GM19351 (cell line): ENCODE results near the gene LHFPL2.

ENCODE experiments used
- ATAC-seq: cut with Tn5 transposase; IDR thresholded peaks from one replicate; pipeline ENCODE4 v1.9.1; 2021; ENCODE audit warnings: mild to moderate bottlenecking, moderate library complexity; ENCODE audit not compliant: unreplicated experiment

Gene LHFPL2

DNA sequence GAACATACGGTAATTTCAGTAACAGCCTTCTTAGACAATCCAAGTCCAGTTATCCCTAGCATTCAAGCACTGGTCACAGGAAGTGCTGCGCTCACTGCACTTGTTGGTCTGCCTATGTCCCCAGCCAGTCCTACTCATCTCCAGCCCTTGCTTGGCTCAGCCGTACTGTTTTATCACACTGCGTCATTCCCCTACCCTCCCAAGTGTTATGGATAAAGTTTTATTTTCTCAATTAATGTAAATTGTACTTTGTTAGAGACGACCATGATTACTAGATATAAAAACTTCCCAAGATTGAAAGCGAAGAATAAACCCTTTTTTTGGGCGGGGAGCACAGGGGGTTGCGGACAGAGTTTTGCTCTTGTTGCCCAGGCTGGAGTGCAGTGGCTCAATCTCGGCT lies 49.6 kb downstream of the LHFPL2 start:
- no peak for ATAC-seq

DNA sequence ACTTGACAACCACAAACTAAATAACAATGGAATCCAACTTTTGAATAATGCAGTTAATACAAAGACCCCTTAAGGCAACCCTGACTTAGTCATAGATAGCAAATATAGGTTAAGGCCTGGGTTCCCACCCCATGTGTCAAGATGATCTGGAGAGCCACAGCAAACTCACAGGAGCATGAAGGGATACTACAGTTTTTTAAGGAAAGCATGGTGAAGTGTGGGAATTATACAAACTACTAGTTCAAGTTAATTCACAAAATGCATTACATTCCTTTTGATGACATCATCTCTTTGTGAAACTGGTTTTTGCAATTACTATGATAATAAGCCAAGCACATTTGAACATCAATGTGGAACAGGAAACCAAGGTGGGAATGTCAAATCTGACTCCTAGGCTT lies 50.6 kb downstream of the LHFPL2 start:
- ATAC-seq = no peak

DNA sequence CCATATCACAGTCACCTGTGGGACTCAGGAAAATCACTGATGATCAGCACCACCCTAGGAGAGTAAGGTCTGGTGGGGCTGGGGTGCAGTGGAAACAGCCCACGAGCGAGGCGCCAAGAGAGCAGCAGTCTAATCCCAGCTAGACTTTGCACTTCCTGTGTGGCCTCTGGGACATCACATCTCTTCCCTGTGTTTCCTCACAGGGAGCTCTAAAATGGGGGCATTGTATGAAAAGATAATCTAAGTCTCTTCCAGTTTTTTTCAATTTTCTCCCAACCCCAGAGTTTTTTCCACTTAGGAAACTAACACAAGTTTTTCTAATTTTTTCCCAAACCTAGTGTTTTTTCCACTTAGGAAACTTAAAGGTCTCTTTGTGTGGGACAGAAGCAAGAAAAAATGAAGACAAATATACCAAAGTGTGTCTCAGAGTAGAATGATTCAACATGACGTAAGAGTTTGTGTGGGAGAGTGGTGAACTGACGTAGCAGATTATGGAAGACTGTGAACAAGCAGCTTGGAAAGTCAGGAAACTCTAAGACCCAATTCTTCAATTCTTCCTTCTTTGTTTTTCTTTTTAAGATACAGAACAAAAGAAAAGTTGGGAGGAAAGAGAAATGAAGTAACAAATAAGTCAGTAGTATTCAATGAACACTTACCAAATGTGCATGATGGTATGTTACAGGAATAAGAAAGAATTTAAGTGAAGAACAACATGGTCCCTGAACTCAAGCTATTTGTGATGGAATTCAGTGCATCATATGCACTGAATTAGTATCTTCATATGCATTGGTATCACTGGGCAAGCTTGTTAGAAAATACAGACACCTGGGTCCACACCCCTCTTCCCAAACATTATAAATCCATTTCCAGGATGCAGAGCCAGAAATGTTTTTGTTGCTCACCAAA lies 51.3 kb downstream of the LHFPL2 start:
- ATAC-seq = no peak

- ATAC-seq = no peak
These were observed 53.1 kb downstream of the LHFPL2 start for GRCh38 chr5:78595458-78595921.

DNA sequence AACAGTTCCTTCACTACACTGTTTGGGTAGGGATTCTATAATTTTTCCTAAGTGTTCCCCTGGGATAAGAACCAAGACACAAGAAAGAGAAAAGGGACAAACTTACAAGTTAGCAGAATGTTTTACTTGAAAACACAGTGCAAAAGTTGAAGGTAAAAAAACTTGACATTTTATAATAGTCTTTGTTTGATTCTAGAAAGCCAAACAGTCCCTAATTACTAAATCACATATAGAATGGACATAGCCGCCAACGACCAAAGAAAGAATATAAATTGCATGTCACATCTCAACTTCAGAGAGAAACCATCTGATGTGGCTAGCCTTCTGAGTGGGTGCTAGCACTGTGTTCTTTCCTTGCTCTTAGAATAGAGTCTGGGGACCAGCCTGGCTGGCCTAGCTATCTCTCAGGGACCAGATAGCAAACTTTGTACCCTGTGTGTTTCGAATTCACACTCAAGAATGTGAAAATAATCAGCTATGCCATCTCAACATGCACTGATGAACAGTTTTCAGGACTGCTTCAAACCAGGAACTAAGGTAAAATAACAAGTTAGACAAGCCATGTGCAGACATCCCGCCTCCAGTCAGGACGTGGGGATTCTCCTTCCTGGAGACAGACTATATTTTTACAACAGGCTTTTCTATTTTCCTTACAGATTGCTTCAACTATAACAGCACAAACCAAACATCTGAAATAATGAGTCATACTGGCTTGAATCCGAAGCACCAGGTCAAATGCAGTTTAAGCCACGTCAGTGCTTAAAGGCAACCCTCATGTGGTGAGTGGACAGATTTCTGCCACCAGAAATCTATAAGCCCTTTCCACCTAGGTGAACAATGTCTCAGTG lies 53.7 kb downstream of the LHFPL2 start:
- ATAC-seq = no peak

DNA sequence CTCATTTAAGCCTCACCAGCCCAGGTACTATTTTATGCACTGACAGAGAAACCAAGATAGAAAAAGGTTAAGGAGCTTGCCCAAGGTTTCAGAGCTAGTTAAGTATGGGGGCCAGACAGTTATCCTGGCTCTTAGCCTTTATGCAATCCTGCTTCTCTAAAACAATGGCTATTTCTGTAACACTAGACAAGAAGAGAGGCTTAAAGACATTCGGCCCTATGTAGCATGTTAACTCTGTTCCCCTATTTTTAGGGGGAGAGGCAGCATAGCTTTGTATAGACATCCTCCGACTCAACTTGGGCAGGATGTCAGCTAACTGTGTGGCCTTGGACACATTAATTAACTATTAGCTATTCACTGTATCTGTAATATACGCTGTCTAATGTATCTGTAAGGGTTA lies 54.6 kb downstream of the LHFPL2 start:
- ATAC-seq = no peak

DNA sequence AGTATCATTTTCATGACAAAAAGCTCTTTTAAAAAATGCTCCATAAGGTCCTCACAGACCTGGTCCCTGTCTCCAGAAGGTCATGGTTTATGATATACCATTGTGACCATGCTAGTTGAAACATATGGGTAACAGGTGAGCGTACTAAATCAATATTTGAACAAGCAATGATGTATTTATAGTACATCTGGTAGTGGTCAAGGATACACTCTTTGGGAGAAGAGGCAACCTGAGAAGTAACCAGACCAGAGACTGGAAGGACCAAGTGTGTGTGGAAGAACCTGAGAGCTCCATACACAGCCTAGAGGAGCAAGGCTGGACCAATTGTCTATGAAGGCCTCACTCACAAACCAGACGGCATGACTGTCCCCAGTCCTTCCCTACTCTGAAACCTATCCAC lies 55.1 kb downstream of the LHFPL2 start:
- no peak for ATAC-seq

GRCh38 chr5:78592735-78593386 lies 55.7 kb downstream of the LHFPL2 start:
- ATAC-seq = no peak

DNA sequence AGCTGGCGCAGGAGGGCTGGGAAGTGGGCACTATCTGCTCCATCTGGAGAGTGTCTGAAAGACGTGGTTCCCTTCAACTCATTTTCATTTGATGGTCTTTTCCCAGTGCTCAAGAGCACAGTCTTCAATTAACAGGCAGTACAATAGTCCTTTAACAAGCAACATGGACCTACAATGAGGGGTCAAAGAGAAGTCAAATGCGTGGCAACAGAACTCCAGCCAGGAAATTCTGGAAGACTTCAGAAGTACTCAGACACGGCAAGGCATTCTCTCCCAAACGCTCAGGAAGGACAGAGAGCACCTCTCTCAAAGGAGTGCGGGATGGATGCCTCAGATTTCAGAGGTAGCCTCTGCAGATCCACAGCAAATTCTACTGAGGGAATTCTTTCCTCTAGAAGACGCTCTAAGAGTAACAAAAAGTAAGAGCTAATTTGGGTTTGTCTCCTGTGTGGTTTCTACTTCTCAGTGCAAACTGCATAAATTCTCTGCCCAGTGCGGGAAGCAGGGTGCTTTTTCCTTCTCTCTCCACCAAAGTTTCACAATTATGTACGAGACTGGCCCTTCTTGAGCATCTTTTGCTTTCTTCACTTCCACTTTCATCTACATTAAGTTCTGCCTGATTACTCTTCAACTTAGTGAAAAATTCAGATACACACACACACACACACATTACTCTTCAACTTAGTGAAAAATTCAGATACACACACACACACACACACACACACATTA lies 56.4 kb downstream of the LHFPL2 start:
- peak; percentile 68 for ATAC-seq

- no peak for ATAC-seq
These were observed 57.4 kb downstream of the LHFPL2 start for GRCh38 chr5:78591138-78591612.

GRCh38 chr5:78589923-78590322 lies 58.6 kb downstream of the LHFPL2 start:
- no peak for ATAC-seq

DNA sequence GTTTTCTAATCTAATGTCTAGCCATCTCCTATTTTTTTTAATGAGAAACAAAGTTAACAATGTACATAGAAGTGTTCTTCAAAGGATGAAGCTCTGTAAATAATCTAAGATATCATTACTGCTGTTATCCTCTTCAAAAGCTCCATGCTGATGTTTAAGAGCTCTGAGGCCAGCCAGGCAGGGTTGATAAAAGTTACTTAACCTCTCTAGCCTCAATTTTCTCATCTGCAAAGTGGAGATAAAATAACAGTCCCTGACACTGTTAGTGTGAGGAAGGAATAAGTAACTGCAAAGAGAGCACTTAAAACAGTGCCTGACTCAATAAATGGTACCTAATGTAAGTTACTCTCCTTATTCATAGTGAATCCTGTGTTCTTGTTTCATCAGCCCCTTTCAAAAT lies 60.1 kb downstream of the LHFPL2 start:
- ATAC-seq = no peak

- no peak for ATAC-seq
These were observed 60.7 kb downstream of the LHFPL2 start for GRCh38 chr5:78587775-78588291.

GRCh38 chr5:78587081-78587774 lies 61.3 kb downstream of the LHFPL2 start:
- no peak for ATAC-seq

DNA sequence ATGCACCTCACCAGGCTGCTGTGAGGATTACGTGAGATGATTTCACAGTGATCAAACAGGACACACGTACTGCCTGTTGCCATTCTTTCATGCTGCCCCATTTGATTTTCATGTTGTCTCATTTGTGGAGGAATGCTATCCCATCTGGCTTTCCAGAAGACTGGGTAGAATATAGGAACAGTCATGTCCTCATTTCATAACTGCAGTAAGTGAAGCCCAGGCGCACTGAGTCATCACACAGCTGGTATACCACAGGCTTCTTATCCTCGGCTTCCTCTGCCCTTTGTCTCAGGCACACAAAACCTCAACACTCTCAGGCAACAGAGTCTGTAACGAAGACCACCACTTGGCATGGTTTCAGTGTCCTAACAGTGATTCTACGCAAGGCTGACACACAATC lies 62.3 kb downstream of the LHFPL2 start:
- ATAC-seq = no peak

DNA sequence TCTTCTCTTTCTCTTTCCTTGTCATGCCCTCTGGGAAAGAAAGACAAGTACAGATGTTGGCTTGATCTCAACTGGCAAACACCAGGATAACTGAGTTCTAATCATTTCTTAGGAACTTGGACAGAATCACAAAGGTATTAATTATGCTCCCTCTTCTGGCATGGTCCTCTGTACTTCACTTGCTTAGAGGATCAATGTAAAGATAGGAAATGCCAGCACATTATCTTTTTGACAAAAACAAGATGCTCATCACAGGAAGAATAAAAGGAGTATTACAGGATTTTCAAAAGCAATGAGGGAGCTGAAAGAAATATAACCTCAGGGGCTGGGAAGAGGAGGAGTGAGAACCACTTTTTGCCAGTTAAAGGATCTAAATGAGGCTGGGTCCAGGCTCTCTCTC lies 70.6 kb downstream of the LHFPL2 start:
- ATAC-seq = no peak

GRCh38 chr5:78577071-78577807 lies 71.3 kb downstream of the LHFPL2 start:
- no peak for ATAC-seq

DNA sequence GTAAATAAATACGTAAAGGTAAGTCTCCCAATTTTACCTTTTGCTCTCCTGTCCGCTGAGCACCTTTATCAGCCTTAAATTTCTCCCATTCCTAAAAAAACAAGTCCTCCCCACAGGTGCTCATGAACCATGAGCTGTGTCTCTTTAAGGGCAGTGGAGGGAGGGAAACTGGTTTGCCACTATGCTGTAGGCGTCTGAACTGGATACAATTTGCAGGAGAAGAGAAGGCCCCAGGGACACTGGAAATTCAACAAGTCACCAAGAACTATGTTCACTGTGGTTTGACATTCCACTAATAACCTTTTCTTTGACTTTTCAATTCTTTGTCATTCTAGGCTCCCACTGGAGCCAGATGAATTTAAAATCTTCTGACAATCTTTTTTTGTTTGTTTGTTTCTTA lies 72.2 kb downstream of the LHFPL2 start:
- ATAC-seq = no peak

DNA sequence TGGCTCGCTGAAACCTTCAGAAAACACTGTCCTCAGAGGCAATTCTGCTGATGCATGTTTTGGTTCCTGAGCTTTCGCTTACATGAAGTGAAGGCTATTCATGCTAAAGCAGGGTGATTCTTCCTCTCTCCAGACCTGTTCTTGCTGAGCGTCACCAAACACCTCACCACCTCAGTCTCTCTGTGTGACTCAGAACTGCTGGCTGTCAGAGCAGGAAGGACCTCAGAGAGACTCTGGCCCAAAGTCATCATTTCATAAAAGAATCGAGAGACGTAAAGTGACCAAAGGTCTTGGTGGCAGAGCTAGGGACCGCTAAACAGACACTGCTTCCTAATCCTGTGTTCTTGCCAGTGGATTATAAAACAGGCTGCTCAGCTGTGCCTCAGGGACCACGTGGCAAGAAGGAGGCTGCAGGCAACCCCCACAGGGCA lies 73.8 kb downstream of the LHFPL2 start:
- peak; percentile 47 for ATAC-seq
